Activated CD8-positive, alpha-beta memory T cell treated with anti-CD3 and anti-CD28 coated beads, Interleukin-2, amount 50 U/mL, for 24 hours (primary cell): ENCODE results near the gene SLC38A8.
A peak's percentile ranks its signal among the peaks of the same experiment; 100 is the strongest.

Experiments
- DNase-seq: peaks from one replicate; pipeline ENCODE4 v3.0.0-alpha.2; 2020; ENCODE audit errors: extremely low read depth

The SLC38A8 gene

GRCh38 chr16:84068783-84069462 lies 26.3 kb upstream of the SLC38A8 start:
- DNase-seq: no peak

- no peak for DNase-seq
These were observed 25.4 kb upstream of the SLC38A8 start for GRCh38 chr16:84068041-84068440.

GRCh38 chr16:84067640-84068039 lies 25.0 kb upstream of the SLC38A8 start:
- no peak for DNase-seq

- no peak for DNase-seq
These were observed 23.0 kb upstream of the SLC38A8 start for GRCh38 chr16:84065536-84066132.

- DNase-seq: no peak
These were observed 21.4 kb upstream of the SLC38A8 start for GRCh38 chr16:84063980-84064379.

- DNase-seq: peak; percentile 25
These were observed 20.4 kb upstream of the SLC38A8 start for GRCh38 chr16:84062734-84063640.

GRCh38 chr16:84061236-84061819 lies 18.7 kb upstream of the SLC38A8 start:
- no peak for DNase-seq

GRCh38 chr16:84059946-84060901 lies 17.6 kb upstream of the SLC38A8 start:
- DNase-seq: no peak

- DNase-seq: no peak
These were observed 16.5 kb upstream of the SLC38A8 start for GRCh38 chr16:84059111-84059510.

- DNase-seq: no peak
These were observed 16.1 kb upstream of the SLC38A8 start for GRCh38 chr16:84058664-84059063.

- DNase-seq: no peak
These were observed 15.6 kb upstream of the SLC38A8 start for GRCh38 chr16:84058211-84058610.

- no peak for DNase-seq
These were observed 14.3 kb upstream of the SLC38A8 start for GRCh38 chr16:84056933-84057332.

- DNase-seq: no peak
These were observed 13.4 kb upstream of the SLC38A8 start for GRCh38 chr16:84055801-84056634.

GRCh38 chr16:84055366-84055765 lies 12.8 kb upstream of the SLC38A8 start:
- DNase-seq: no peak

- DNase-seq: no peak
These were observed 12.3 kb upstream of the SLC38A8 start for GRCh38 chr16:84054916-84055315.

GRCh38 chr16:84054271-84054670 lies 11.7 kb upstream of the SLC38A8 start:
- DNase-seq: no peak

GRCh38 chr16:84053237-84053636 lies 10.6 kb upstream of the SLC38A8 start:
- no peak for DNase-seq

- no peak for DNase-seq
These were observed 9.6 kb upstream of the SLC38A8 start for GRCh38 chr16:84052071-84052622.

GRCh38 chr16:84050316-84050715 lies 7.7 kb upstream of the SLC38A8 start:
- DNase-seq: no peak
